Adipocyte (in vitro differentiated cells): Measurements from ENCODE around the gene POLE.
A peak's percentile ranks its signal among the peaks of the same experiment; 100 is the strongest.

Source experiments
- DNase-seq: peaks from one replicate; pipeline ENCODE4 v3.0.0-alpha.2; 2015; ENCODE audit warnings: low read depth
- H3K27me3 ChIP-seq: replicated peaks from 2 replicates; pipeline ENCODE4 v1.7.0; 2013; ENCODE audit warnings: mild to moderate bottlenecking, low read length, moderate library complexity; ENCODE audit not compliant: control insufficient read depth, insufficient read depth
- H3K36me3 ChIP-seq: 2 replicates; pipeline ENCODE4 v1.7.0; 2013; ENCODE audit warnings: low read length, mild to moderate bottlenecking, moderate library complexity; ENCODE audit not compliant: control insufficient read depth, insufficient read depth, severe bottlenecking
- H3K4me1 ChIP-seq: 2 replicates; pipeline ENCODE4 v1.7.0; 2013; ENCODE audit warnings: mild to moderate bottlenecking, low read length, moderate library complexity; ENCODE audit not compliant: control insufficient read depth, insufficient read depth
- H3K4me3 ChIP-seq: 2 replicates; pipeline ENCODE4 v1.7.0; 2013; ENCODE audit warnings: mild to moderate bottlenecking, low read length, moderate library complexity
- H3K9ac ChIP-seq: 2 replicates; pipeline ENCODE4 v1.7.0; 2013; ENCODE audit warnings: mild to moderate bottlenecking, low read length, moderate library complexity
- H3K9me3 ChIP-seq: 2 replicates; pipeline ENCODE4 v1.7.0; 2013; ENCODE audit warnings: mild to moderate bottlenecking, low read length, moderate library complexity; ENCODE audit not compliant: control insufficient read depth

Gene POLE

GRCh38 chr12:132717011-132717410 is 29.9 kb upstream of the POLE start:
- DNase-seq, result no peak
- Histone ChIP-seq H3K4me1 (peaks cover 2% of the 10 kb centered on the region), H3K36me3 (peaks cover 49% of the 10 kb centered on the region), H3K27me3 (no peaks in the 10 kb centered on the region), H3K4me3 (no peak overlapping the region), H3K9ac (no peak overlapping the region), H3K9me3 (no peaks in the 10 kb centered on the region)

DNA sequence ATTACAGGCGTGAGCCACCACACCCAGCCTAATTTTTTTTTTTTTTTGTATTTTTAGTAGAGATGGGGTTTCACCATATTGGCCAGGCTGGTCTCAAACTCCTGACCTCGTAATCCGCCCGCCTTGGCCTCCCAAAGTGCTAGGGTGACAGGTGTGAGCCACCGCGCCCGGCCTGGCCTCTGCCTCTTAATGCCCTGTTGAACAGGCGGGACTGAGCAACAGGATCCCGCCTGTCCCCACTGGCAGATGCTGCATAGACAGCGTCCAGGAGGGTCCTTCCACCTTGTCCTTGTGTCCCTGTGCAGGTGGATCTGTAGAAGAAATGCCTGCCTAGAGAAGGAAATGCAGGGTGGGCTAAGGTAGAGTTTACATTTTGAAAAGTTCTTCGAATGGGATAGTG is 29.2 kb upstream of the POLE start:
- DNase-seq, result no peak
- Histone ChIP-seq H3K27me3 (no peaks in the 10 kb centered on the region), H3K36me3 (peaks cover 46% of the 10 kb centered on the region), H3K9ac (no peak overlapping the region), H3K9me3 (no peaks in the 10 kb centered on the region), H3K4me1 (peaks cover 9% of the 10 kb centered on the region), H3K4me3 (no peak overlapping the region)

DNA sequence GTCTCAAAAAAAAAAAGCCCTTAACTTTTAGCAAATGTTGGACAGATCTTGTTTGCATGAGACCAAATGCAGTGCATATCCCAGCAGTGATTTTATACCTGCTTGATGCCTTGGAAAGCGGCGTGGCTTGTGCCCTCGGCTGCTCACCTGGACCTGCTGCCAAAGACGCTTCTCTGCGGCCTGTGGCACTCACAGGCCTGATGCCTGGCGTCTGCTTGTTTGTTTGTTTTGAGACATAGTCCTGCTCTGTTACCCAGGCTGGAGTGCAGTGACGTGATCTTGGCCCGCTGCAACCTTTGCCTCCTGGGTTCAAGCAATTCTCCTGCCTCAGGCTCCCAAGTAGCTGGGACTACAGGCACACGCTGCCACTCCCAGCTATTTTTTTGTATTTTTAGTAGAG is 28.7 kb upstream of the POLE start:
- H3K9me3 ChIP-seq, result no peaks in the 10 kb centered on the region
- peaks cover 41% of the 10 kb centered on the region for H3K36me3 ChIP-seq
- H3K9ac ChIP-seq, result no peak overlapping the region
- DNase-seq, result no peak
- H3K4me1 ChIP-seq, result peaks cover 9% of the 10 kb centered on the region
- no peaks in the 10 kb centered on the region for H3K27me3 ChIP-seq
- H3K4me3 ChIP-seq, result no peak overlapping the region

DNA sequence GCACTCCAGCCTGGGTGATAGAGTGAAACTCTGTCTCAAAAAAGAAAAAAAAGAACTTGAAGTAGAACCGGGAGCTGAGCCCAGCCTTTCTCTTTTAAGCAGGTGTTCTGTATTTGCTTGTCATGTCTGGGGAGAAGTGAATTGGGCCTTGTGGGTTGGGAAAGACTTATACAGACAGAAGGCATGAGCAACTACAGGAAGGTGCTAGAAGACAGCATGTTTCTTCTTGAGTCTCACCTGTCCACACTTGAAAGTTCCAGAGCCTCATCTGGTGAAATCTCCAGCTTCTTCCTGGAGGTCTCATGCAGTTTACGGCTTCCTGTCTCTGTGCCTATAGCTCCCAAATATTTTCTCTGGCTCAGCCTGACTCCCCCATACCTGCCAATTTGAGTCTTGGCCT is 26.0 kb upstream of the POLE start:
- H3K36me3 ChIP-seq, result peaks cover 21% of the 10 kb centered on the region
- no peak overlapping the region for H3K9ac ChIP-seq
- DNase-seq, result no peak
- peaks cover 16% of the 10 kb centered on the region for H3K4me1 ChIP-seq
- H3K27me3 ChIP-seq, result no peaks in the 10 kb centered on the region
- H3K9me3 ChIP-seq, result no peaks in the 10 kb centered on the region
- H3K4me3 ChIP-seq, result no peak overlapping the region

DNA sequence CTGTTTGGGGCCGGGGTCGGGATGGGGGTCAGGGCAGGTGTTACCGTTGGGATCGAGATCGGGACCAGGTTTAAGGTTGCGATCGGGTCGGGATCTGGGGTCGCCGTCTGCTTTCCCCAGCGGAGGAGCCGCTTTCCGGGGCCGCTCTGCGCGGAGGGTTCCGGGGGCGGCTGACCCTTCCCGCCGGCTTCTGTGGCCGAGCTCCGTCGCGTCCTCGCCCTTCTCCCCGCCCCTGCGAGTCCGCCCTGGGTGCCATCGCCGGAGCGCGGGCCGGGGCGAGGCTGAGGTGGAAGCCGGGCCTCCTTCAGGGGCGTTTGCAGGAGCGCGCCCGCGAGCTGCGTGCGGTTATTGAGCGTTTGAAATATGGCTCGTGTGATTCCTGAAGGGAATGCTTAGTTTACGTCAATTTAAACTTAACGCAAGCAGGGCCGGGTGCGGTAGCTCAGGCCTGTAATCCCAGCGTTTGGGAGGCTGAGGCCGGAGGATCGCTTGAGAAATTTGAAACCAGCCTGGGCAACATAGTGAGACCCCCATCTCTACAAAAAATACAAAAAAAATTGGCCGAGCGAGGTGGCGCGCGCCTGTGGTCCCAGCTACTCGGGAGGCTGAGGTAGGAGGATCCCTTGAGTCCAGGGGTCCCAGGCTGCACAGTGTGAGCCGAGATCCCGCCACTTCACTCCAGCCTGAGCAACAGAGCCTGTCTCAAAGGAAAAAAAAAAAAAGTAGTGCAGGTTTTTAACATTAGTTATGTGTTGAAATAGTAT is 24.1 kb upstream of the POLE start:
- peaks cover 10% of the 10 kb centered on the region for H3K36me3 ChIP-seq
- no peaks in the 10 kb centered on the region for H3K27me3 ChIP-seq
- peak overlapping the region; percentile 93 for H3K9ac ChIP-seq
- H3K4me1 ChIP-seq, result peaks cover 16% of the 10 kb centered on the region
- no peaks in the 10 kb centered on the region for H3K9me3 ChIP-seq
- H3K4me3 ChIP-seq, result peak overlapping the region; percentile 98
- DNase-seq, result peak; percentile 62

DNA sequence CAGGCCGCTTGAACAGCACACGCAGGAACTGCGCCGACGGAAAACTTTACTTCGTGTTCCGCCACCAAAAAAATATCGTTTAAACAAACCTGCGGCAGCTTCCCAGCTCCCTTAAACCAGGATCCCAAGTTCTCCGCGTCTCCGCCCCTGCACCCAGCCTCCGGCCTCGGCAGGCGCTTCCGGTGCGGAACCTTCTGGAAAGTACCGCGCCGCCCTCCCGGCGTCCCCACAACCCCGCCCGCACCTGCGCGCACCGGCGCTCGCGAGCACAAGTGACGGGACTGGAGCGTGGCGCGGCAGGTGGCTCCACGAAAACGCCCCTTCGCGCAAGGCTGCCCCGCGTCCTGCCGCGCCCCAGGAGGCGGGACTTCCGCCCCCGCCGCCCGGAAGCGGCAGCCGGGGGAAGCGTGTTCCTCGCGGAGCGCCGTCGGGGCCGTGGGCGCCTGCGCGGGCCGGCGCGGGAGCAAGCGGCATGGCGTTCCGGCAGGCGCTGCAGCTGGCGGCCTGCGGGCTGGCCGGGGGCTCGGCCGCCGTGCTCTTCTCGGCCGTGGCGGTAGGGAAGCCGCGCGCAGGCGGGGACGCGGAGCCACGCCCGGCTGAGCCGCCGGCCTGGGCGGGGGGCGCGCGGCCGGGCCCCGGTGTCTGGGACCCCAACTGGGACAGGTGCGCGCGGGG is 23.4 kb upstream of the POLE start, which contains the start of gene PGAM5:
PGAM5 (plus strand) TSS at position 438 of the 675 bp plus-strand sequence; CDS start at position 473, 35 bp downstream.
- H3K4me3 ChIP-seq, result peak within 1 kb of the TSS; percentile 98
- no peaks in the 10 kb centered on the region for H3K9me3 ChIP-seq
- DNase-seq, result peak; percentile 93
- H3K27me3 ChIP-seq, result no peaks in the 10 kb centered on the region
- peak within 1 kb of the TSS; percentile 93 for H3K9ac ChIP-seq
- peaks cover 6% of the 10 kb centered on the region for H3K36me3 ChIP-seq
- peaks cover 16% of the 10 kb centered on the region for H3K4me1 ChIP-seq

- peak overlapping the region; percentile 93 for H3K9ac ChIP-seq
- peak overlapping the region; percentile 98 for H3K4me3 ChIP-seq
- peaks cover 6% of the 10 kb centered on the region for H3K36me3 ChIP-seq
- DNase-seq, result peak; percentile 41
- peaks cover 16% of the 10 kb centered on the region for H3K4me1 ChIP-seq
- no peaks in the 10 kb centered on the region for H3K27me3 ChIP-seq
- no peaks in the 10 kb centered on the region for H3K9me3 ChIP-seq
Measured at GRCh38 chr12:132710043-132710404, 22.9 kb upstream of the POLE start.

DNA sequence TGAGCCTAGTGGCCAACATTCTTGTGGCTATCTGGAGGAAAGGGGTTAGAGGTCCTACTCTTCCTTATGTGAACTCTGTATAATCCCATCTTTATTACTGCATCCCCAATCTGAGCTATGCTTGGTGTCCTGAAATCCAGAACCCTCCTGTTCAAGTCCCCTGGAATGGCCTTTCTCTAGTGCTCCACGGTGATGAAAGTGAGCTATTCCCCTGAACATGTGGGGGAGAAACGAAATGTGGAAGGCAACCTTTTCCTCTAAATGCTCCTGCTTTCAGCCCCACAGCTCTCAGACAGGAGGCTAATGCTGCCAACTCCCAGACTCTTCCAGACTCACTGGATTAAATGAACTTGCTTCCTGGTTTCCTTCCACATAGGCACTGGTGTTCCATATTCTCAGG is 21.0 kb upstream of the POLE start:
- no peak for DNase-seq
- Histone ChIP-seq H3K4me3 (no peak overlapping the region), H3K27me3 (no peaks in the 10 kb centered on the region), H3K9me3 (no peaks in the 10 kb centered on the region), H3K9ac (no peak overlapping the region), H3K4me1 (peaks cover 16% of the 10 kb centered on the region), H3K36me3 (peaks cover 9% of the 10 kb centered on the region)

DNA sequence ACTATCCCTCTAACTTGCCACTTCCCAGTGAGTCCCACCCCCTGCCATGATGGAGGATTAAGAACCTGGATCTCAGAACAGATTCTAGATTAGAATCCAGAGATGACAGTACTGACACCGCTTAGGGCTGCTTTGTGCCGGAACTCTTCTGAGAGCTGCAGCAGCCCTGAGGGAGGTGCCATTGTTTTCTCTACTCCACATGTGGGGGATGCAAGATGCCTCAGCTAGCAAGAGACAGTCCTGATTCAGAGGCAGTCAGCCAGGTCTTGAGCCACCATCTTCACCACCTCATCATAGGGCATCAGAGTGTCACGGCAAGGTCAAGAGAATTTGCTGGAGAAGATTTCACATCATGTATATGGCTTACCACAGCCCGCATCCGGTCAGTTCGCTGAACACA is 20.1 kb upstream of the POLE start:
- H3K36me3 ChIP-seq, result peaks cover 10% of the 10 kb centered on the region
- H3K9ac ChIP-seq, result no peak overlapping the region
- no peak overlapping the region for H3K4me3 ChIP-seq
- H3K27me3 ChIP-seq, result no peaks in the 10 kb centered on the region
- no peaks in the 10 kb centered on the region for H3K9me3 ChIP-seq
- peaks cover 16% of the 10 kb centered on the region for H3K4me1 ChIP-seq
- no peak for DNase-seq

DNA sequence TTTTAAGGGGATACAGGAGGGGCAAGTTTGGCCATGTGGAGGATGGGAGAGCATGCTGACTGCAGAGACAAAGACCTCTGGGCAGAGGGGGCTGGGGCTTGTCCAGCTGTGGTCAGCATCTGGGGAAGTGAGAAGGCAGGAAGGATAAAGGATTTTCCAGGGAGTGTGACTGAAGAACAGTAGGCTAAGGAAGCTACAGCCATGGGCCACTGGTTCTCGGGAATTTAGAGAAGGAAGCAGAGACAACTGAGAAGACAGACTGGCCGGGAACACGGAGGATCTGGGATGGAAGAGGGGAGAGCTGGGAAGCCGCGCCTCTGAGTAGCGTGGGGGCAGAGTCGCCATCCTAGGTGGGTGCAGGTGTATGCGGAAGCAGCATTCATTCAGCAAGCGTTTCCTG is 16.5 kb upstream of the POLE start:
- DNase-seq, result no peak
- H3K36me3 ChIP-seq, result peaks cover 19% of the 10 kb centered on the region
- no peak overlapping the region for H3K9ac ChIP-seq
- no peak overlapping the region for H3K4me3 ChIP-seq
- H3K27me3 ChIP-seq, result no peaks in the 10 kb centered on the region
- H3K9me3 ChIP-seq, result no peaks in the 10 kb centered on the region
- H3K4me1 ChIP-seq, result peaks cover 6% of the 10 kb centered on the region

DNA sequence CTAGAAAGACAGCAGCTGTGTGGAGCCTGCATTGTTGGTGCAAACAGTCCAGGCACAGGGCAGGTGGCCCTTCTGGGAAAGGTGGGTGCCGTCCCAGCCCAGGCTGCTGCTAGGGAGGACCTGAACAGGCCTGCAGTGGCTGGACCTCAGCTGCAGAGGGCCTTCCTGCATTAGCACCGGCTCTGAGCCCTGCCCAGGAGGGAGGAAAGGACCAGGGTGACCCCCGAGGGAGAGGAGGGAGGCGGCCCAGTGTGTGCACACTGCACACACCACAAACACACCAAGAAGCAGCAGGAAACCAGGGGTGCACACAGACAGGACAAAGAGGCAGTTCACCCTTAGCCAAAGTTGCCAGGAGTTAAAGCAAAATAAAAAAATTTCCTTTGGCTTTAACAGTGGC is 15.5 kb upstream of the POLE start:
- Histone ChIP-seq H3K9ac (no peak overlapping the region), H3K27me3 (no peaks in the 10 kb centered on the region), H3K4me1 (peaks cover 13% of the 10 kb centered on the region), H3K9me3 (no peaks in the 10 kb centered on the region), H3K36me3 (peaks cover 19% of the 10 kb centered on the region), H3K4me3 (no peak overlapping the region)
- no peak for DNase-seq
